ENCODE data around the gene GABRG3.
"Not testable (repeated sequence)": the region's sequence is repeated elsewhere in the genome, so short reads cannot be mapped to it uniquely, and the experiment has no call there.

The GABRG3 gene

GRCh38 chr15:27191515-27191914 lies 220.5 kb downstream of the GABRG3 start:
- not testable (repeated sequence) for DNase-seq

GRCh38 chr15:27196691-27197090 lies 225.7 kb downstream of the GABRG3 start:
- DNase-seq, result no peak

- no peak for DNase-seq
These were observed 230.4 kb downstream of the GABRG3 start for GRCh38 chr15:27201425-27201824.

- DNase-seq, result no peak
These were observed 239.2 kb downstream of the GABRG3 start for GRCh38 chr15:27210176-27210575.

DNA sequence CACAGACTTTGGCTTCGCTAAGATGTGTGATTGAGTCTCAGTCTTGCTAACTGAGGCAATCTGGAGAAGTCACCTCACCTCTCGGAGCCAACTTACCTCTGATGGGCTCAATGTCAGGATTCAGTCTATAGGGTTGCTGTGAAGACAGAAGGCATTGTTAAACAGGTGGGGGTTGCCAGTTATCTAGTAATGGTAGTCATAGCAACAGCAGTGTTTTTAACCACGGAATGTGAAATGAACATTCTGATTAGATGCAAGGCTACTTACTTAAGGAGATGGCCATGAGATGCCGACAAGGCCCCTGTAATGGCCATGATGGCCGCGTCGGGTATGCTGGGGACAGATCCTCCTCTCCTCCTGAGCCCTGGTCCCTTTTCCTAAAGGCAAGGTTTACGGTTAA lies 243.1 kb downstream of the GABRG3 start:
- no peak for DNase-seq

GRCh38 chr15:27214961-27215360 lies 244.0 kb downstream of the GABRG3 start:
- no peak for DNase-seq

GRCh38 chr15:27218426-27218825 lies 247.4 kb downstream of the GABRG3 start:
- DNase-seq, result peak; percentile 24

DNA sequence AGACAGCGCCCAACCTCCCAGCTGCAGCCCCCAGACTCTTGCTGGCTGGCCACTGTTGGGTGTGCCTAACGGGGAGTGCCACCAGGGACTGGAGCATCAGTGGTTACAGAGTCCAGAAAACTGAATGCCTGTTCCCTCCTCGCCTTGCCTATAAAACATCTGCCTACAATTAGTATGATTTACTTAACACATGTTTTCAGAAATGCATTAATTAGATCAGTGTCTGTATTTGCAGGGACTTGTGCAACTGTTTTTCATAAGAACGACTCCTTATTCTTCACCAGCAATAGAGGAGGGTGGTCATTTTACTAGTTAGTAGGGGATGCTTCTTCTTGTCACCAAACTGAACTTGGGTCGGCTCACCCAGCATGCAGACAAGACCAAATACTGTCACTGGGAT lies 248.7 kb downstream of the GABRG3 start:
- no peak for DNase-seq

DNA sequence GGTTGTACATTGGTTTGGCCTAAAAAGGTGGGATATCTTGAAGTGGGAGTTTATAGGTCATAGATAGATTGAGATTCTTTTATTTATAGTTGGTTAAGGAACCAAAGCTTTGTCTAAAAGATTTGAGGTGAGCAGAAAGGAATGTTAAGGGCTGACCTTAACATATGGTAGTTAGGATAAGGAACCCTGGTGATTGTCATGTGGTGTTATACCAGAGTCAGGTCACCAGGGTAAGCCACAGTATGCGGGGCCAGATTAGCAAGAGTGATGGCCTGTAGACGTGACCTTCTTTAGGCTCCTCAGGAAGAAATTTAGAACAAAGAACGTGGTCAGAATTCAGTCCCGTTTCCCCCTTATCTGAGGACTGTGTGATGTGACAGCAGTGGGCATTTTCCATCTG lies 249.2 kb downstream of the GABRG3 start:
- no peak for DNase-seq

DNA sequence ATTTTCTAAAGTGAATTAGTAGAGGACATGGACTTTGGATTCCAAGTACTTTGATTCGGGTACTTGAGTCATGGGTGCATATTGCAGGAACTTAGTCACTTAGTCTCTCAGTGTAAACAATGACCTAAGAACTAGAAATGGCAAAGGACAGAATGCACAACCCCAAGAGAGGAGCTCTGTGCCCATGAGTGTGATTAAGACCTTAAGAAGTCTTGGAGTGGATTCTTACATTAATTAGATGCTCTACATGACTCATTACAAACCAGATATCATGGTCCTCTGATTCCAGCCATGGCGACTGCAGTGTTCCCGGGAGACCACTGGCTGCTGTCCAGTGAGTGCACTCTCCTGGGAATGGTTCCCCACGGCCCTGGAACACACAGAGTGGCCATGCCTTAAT lies 251.5 kb downstream of the GABRG3 start:
- peak; percentile 94 for DNase-seq

DNA sequence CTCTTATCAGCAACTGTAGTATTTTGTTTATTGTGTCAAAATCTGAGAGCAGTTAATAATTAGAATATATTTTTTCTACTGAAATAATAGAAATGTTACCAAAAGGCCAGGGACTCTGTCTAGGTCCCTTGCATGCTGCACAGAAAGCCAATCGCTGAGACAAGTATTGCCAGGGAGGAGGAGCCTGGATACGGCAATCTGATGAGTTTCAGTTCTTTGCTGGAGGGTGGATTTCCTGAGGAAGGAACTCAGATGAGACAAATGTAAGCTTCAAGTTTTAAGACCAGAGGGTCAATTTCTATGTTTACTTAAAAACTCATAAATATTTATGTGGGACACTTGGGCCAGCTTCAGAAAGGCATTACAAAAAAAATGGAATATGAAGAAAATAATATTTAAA lies 252.2 kb downstream of the GABRG3 start:
- no peak for DNase-seq

DNA sequence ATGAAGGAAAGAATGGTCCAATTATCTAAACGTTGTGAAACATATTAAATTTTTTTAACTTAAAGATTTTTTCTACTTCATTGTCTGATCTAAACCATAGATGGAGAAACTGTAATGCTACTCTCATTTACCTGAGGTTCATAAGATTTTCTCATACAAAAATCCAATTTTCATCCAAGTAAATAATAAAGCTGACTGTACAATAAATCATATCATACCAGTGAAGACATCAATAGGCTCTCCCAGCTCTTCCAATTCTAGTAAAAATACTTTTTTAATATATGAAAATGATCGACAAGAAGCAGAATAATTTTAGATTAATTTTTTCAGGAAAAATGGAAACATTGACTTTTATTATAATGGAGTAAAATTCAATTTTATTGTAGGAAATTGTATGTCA lies 260.8 kb downstream of the GABRG3 start:
- DNase-seq, result no peak

DNA sequence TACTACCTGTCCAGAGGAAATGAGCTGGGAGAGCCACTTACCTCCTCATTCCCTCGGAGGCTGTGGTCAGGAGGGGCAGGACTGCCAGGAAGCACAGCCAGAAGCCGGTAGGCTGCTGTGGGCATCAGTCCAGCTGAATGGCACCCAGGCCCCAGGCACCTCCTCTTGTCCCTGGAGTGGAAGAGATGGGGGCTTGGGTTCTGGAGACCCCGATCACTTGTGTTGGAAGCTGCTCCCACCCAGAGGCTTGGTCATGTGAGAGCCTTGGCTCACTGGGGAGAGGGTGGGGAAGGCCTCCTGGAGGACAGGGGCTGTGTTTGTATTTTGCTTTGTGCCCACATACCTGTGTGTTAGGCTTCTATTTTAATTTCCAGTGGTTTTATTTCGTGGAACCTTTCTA lies 261.9 kb downstream of the GABRG3 start:
- DNase-seq, result no peak

DNA sequence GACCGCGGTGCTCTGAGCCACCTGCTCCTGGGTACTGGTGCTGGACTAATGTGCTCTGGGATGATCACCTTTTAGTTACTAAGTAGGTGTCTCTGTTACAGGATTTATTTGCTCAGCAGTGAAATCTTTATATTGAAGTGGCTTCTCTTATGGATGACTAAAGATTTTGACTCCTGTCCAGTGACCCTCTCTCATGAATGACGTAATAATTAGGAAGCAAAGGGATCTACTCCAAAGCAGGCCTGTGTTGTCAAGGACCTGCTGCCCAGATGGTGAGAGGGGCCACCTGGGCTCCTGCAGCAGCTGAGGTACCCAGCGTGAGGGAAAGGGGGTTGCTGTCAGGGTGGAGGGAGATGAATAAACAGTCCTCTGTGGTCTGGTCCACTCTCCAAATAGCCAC lies 263.6 kb downstream of the GABRG3 start:
- DNase-seq, result no peak

- DNase-seq, result no peak
These were observed 264.2 kb downstream of the GABRG3 start for GRCh38 chr15:27235161-27235560.

- no peak for DNase-seq
These were observed 264.7 kb downstream of the GABRG3 start for GRCh38 chr15:27235681-27236080.

DNA sequence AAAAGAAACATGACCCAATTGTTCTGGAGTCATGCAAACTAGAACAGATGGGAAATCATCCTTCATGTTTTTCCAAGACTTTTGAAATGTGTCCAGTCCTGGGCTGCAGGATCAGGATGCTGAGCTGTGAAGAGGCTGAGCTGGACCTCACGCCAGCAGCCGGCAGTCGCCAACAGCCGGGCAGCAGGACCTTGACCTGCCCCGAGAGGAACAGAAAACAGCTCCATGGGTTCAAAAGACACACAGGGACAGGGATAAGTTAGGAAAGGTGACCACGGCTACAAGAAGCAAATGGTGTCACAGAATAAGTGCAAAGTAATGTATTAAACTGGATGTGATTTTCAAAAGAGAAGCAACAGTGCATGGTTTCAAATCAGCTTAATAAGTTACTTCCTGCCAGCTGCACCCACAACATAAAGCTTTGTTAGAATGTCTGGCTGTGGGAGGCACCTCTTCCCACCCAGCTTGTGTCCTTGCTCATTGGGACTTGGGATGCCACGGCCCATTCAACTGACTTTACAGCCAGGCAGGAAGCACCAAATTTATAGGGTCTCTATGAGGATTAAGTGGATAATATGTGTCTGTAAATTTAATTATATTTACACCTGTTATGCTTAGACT lies 266.4 kb downstream of the GABRG3 start:
- no peak for DNase-seq

GRCh38 chr15:27238209-27238608 lies 267.2 kb downstream of the GABRG3 start:
- no peak for DNase-seq

GRCh38 chr15:27238707-27239423 lies 267.9 kb downstream of the GABRG3 start:
- DNase-seq, result no peak

DNA sequence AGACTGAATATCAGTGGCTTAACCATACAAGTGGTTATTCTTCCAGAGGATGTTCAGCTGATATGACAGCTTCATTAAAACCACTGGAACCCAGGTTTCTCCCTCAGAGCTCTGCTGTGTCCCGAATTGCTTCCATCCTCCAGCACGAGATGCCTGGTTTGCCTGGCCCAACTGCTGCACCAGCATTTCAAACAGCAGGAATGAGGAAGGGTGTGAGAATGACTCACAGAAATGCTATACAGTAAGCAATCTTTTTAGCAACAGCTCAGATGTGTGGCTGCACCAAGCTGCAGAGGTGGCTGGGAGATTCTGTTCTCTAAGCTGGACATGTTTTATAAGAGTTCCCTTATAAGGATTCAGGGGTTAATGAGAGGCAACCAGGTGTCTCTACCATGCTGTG lies 271.0 kb downstream of the GABRG3 start:
- peak; percentile 53 for DNase-seq

DNA sequence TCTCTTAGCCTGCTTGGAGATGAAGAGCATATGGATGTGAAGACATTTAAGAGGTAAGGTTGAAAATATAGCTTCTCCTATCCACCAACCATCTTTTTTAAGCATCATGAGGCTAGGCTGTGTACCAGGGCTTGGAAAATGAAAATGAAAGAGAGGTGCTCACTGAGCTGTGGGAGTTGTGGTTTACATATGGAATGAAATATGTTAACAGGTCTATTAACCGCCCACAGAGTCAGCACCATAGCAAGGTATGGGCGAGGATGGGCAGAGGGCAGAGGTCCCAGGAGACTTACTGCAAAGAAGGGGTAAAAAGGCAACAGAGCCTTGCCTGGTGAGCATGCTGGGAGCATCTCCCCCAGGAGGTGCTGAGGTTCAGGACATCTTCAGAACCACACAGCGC lies 273.1 kb downstream of the GABRG3 start:
- no peak for DNase-seq

DNA sequence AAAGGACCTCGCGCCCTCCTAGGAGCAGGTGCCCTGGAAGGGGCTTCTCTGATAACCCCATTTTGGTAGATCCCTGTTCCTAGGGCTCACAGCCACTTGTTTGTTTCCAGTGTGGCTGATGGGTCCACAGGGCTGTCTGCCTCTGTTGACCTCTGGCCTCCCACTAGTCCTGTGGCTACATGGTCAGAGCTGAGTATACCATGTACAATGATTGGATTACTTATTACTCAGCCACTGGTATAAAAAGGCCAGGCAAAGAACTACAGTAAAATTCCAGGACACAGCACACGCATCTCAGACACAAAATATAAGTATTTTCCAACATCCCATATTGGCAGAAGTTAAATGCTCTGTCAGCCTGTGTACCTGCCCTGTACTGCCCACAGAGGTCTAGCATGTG lies 277.3 kb downstream of the GABRG3 start:
- no peak for DNase-seq

GRCh38 chr15:27249046-27249759 lies 278.2 kb downstream of the GABRG3 start:
- DNase-seq, result no peak

DNA sequence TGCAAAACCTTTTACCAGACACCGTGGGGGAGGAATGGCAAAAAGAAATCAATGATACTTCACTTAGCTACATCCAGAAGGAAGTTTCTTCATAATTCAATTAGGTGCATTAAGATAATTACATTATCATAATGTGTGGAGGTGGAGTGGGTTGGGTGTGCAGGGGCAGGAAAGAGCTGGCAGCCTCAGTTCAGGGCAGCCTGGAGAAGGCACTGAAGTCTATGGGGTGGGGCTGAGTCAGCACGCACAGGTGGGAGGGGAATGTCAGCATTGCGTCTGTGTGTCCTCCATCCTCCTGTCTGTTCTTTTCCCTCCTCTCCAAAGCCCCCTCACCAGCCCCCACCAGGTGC lies 278.8 kb downstream of the GABRG3 start:
- no peak for DNase-seq
